Activated CD8-positive, alpha-beta memory T cell treated with anti-CD3 and anti-CD28 coated beads, Interleukin-2, amount 50 U/mL, for 24 hours (primary cell): ENCODE data around the gene MYO19.
"Not testable (repeated sequence)": the region's sequence is repeated elsewhere in the genome, so short reads cannot be mapped to it uniquely, and the experiment has no call there.

ENCODE experiments used
- DNase-seq: peaks from one replicate; pipeline ENCODE4 v3.0.0-alpha.2; 2020; ENCODE audit errors: extremely low read depth

The MYO19 gene

GRCh38 chr17:36461330-36462110, 73.1 kb downstream of the MYO19 start:
- no peak for DNase-seq

- DNase-seq = no peak
Observed at GRCh38 chr17:36460265-36460937, 74.3 kb downstream of the MYO19 start.

- DNase-seq = no peak
Observed at GRCh38 chr17:36459601-36460000, 75.1 kb downstream of the MYO19 start.

GRCh38 chr17:36459045-36459444, 75.6 kb downstream of the MYO19 start:
- DNase-seq = no peak

- not testable (repeated sequence) for DNase-seq
Observed at GRCh38 chr17:36457701-36458100, 77.0 kb downstream of the MYO19 start.

GRCh38 chr17:36452888-36453287, 81.8 kb downstream of the MYO19 start:
- DNase-seq = not testable (repeated sequence)

- not testable (repeated sequence) for DNase-seq
Observed at GRCh38 chr17:36449997-36450396, 84.7 kb downstream of the MYO19 start.
